Heart left ventricle (tissue), 16 donors: ENCODE data around the gene EMC10. TPM values are rescaled to one million over a fixed set of nuclear protein-coding genes. Genes with fewer than 3 reads are reported as not detected.
A peak's percentile ranks its signal among the peaks of the same experiment; 100 is the strongest.

Experiments
- ATAC-seq, 4 donors: fragments of 200-7000 bp; cut with Tn5 transposase; one replicate each; pipeline ENCODE4 v1.9.1; 2020 to 2022; ENCODE audit warnings: moderate library complexity in 4 of 4, mild to moderate bottlenecking in 3 of 4, moderate number of reproducible peaks in 1 of 4
- DNase-seq, 5 donors: peaks; one replicate each; pipeline ENCODE4 v3.0.0-alpha.2; 2020
- H3K27ac ChIP-seq, 12 donors: fragments of 200-600 bp; sonication (generic) in 4 of 12; one replicate each; pipeline versions ENCODE4 v1.5.0 to v1.8.0; 2016 to 2022; ENCODE audit warnings: mild to moderate bottlenecking in 2 of 12
- H3K27me3 ChIP-seq, 9 donors: fragments of 200-600 bp; sonication (generic) in 2 of 9; one replicate each; pipeline versions ENCODE4 v1.5.1 to v1.8.0; 2016 to 2022; ENCODE audit warnings: mild to moderate bottlenecking in 3 of 9
- H3K36me3 ChIP-seq, 9 donors: fragments of 200-600 bp; sonication (generic) in 2 of 9; one replicate each; pipeline versions ENCODE4 v1.5.0 to v1.8.0; 2018 to 2022; ENCODE audit warnings: mild to moderate bottlenecking in 2 of 9
- H3K4me1 ChIP-seq, 12 donors: fragments of 200-600 bp; sonication (generic) in 4 of 12; one replicate each; pipeline versions ENCODE4 v1.5.0 to v1.8.0; 2016 to 2022; ENCODE audit warnings: mild to moderate bottlenecking in 3 of 12
- H3K4me3 ChIP-seq, 12 donors: fragments of 200-600 bp; sonication (generic) in 4 of 12; one replicate each; pipeline versions ENCODE4 v1.5.0 to v1.8.0; 2017 to 2022; ENCODE audit warnings: mild to moderate bottlenecking in 9 of 12, moderate library complexity in 4 of 12
- H3K9me3 ChIP-seq, 12 donors: fragments of 200-600 bp; sonication (generic) in 4 of 12; one replicate each; pipeline versions ENCODE4 v1.5.0 to v1.8.0; 2016 to 2022; ENCODE audit warnings: mild to moderate bottlenecking in 1 of 12
- CTCF ChIP-seq, 12 donors: fragments of 200-600 bp; sonication (generic) in 4 of 12; IDR thresholded peaks; one replicate each; pipeline versions ENCODE4 v1.5.0 to v1.8.0; 2018 to 2022; ENCODE audit warnings: antibody characterized with exemption in 12 of 12, mild to moderate bottlenecking in 5 of 12
- POLR2A ChIP-seq, 2 donors: fragments of 450-650 bp; IDR thresholded peaks; one replicate each; pipeline ENCODE4 v1.6.1; 2017; ENCODE audit warnings: antibody characterized with exemption in 2 of 2, mild to moderate bottlenecking in 2 of 2, moderate library complexity in 2 of 2
- WGBS, 4 donors: extraction: QIAGEN DNeasy Blood & Tissue Kit in 2 of 4; methylation state at CpG; one replicate each; pipeline versions ENCODE4 v1.1.5 to v1.1.7; 2013 to 2018; 5-methylcytosine and 5-hydroxymethylcytosine counted together
- intact Hi-C, 10 donors: fragments of 100-400 bp; cut with DNase I; formaldehyde crosslinking; loops; one replicate each; pipeline versions ENCODE4 v1.11.1 to v1.14.2; 2022
- polyA plus RNA-seq, 2 donors: library from polyadenylated mRNA; stranded (reverse); fragments of 200-250 nt; gene quantifications; one replicate each; pipeline ENCODE4 v1.2.3, GENCODE V29; 2013
- total RNA-seq, 9 donors: library from RNA; depleted of rRNA in 2 of 9; stranded (reverse); fragments of >200 nt in 2 of 9; fragmentation: NEBNext Ultra II Directional in 3 of 9; extraction: Animal tissue kit (Norgen Biotek cat#: 25700) in 3 of 9; gene quantifications; one replicate each; pipeline versions ENCODE4 v1.1.0 to v1.2.4, GENCODE V29; 2016 to 2023
- donor health status: ischemic (EF 13 %, LVEDD 7.1; RV severe dilation, severe dysfunction).
- donor health status: healthy with polysubstance abuse.
- donor health status: DM: no; HTN: yes; CAD: no.
- donor health status: DM: no; HTN: no; CAD: no.
- donor health status: ischemic (EF 25% LVEDD 6.9; RV normal size, moderate dysfunction).
- donor health status: ischemic (EF 25% LVEDD 5.7; RV mildly dilated, moderate dysfunction).
- donor health status: healthy.
- donor health status: DM: yes; HTN: yes; CAD: no.
- donor health status: ischemic (EF 35%, LVEDD 5.7; RV mildly dilated, moderate dysfunction).
- donor health status: nonischemic (EF 11% LVEDD 7.7; RV severe dilation, severe dysfunction).
- donor health status: DM: yes; HTN: yes; CAD: no.
- donor health status: PGD.
- donor health status: ischemic (EF 29% LVEDD 5.4; RV normal size, mild dysfunction).
- donor health status: nonischemic (EF 23%, LVEDD 6.1; RV moderate dilation, normal function).

Gene EMC10
- total and polyA plus RNA-seq, 11 donors = 72.8 to 138 (median 95.3) TPM

- TF ChIP-seq CTCF (IDR thresholded peaks at IDR 0.05) (peak in 11 of 12 donors; percentile 8 to 45 (median 32)), POLR2A (IDR thresholded peaks at IDR 0.05) (no peak)
- 72 to 82% (median 76%) methylated on average over 18 of the region's 18 CpGs for WGBS, 4 donors
- Histone ChIP-seq H3K9me3 (no peaks in the 10 kb centered on the region), H3K27ac (no peak overlapping the region), H3K4me3 (no peak overlapping the region), H3K4me1 (peaks cover 0 to 17% (median 0%) of the 10 kb centered on the region in 12 donors), H3K36me3 (peaks cover 0 to 33% (median 13%) of the 10 kb centered on the region in 9 donors), H3K27me3 (peaks cover 0 to 4% (median 0%) of the 10 kb centered on the region in 9 donors)
- ATAC-seq (no peak), DNase-seq (peak in 1 of 5 donors; percentile 58)
- intact Hi-C loops = no loop called here
Observed at GRCh38 chr19:50486823-50487515, 10.7 kb downstream of the EMC10 start.

GRCh38 chr19:50488389-50489194 is 12.3 kb downstream of the EMC10 start:
- Histone ChIP-seq H3K36me3 (peaks cover 0 to 19% (median under 1%) of the 10 kb centered on the region in 9 donors), H3K9me3 (no peaks in the 10 kb centered on the region), H3K27ac (peak overlapping the region in 1 of 12 donors; percentile 55), H3K4me1 (peaks cover 0 to 21% (median 0%) of the 10 kb centered on the region in 12 donors), H3K27me3 (peaks cover 0 to 4% (median 0%) of the 10 kb centered on the region in 9 donors), H3K4me3 (no peak overlapping the region)
- intact Hi-C loops = no loop called here
- DNase-seq = peak in 2 of 5 donors; percentile 15 to 26
- no peak for ATAC-seq
- TF ChIP-seq CTCF (IDR thresholded peaks at IDR 0.05) = no peak
- TF ChIP-seq POLR2A (IDR thresholded peaks at IDR 0.05) = no peak
- WGBS, 4 donors = 44 to 53% (median 45%) methylated on average over 13 of the region's 13 CpGs

- no peaks in the 10 kb centered on the region for H3K9me3 ChIP-seq
- peaks cover 0 to 13% (median 0%) of the 10 kb centered on the region in 9 donors for H3K36me3 ChIP-seq
- WGBS, 4 donors = 52 to 56% (median 54%) methylated on average over 24 of the region's 24 CpGs
- DNase-seq = peak in 2 of 5 donors; percentile 24 to 37
- peaks cover 0 to 21% (median 0%) of the 10 kb centered on the region in 12 donors for H3K4me1 ChIP-seq
- peaks cover 0 to 4% (median 0%) of the 10 kb centered on the region in 9 donors for H3K27me3 ChIP-seq
- intact Hi-C loops = no loop called here
- H3K27ac ChIP-seq = no peak overlapping the region
- no peak overlapping the region for H3K4me3 ChIP-seq
- TF ChIP-seq POLR2A (IDR thresholded peaks at IDR 0.05) = no peak
- TF ChIP-seq CTCF (IDR thresholded peaks at IDR 0.05) = no peak
- ATAC-seq = no peak
Observed at GRCh38 chr19:50489461-50490011, 13.2 kb downstream of the EMC10 start.

- WGBS, 4 donors = 93 to 95% (median 95%) methylated on average over 18 of the region's 18 CpGs
- intact Hi-C loops = no loop called here
- Histone ChIP-seq H3K36me3 (peaks cover 0 to 9% (median 0%) of the 10 kb centered on the region in 9 donors), H3K27ac (no peak overlapping the region), H3K27me3 (peaks cover 0 to 4% (median 0%) of the 10 kb centered on the region in 9 donors), H3K4me3 (no peak overlapping the region), H3K9me3 (no peaks in the 10 kb centered on the region), H3K4me1 (peaks cover 0 to 21% (median 0%) of the 10 kb centered on the region in 12 donors)
- TF ChIP-seq POLR2A (IDR thresholded peaks at IDR 0.05) (no peak), CTCF (IDR thresholded peaks at IDR 0.05) (no peak)
- ATAC-seq = no peak
- DNase-seq = peak in 3 of 5 donors; percentile 16 to 33 (median 22)
Observed at GRCh38 chr19:50490411-50490811, 14.1 kb downstream of the EMC10 start.
